Endodermal cell (in vitro differentiated cells): ENCODE data around the gene ARHGAP6. TPM values are rescaled to one million over a fixed set of nuclear protein-coding genes. Genes with fewer than 3 reads are reported as not detected.

Source experiments
- DNase-seq: peaks from one replicate; pipeline ENCODE4 v3.0.0-alpha.2; 2017
- H3K27ac ChIP-seq: 2 replicates; pipeline ENCODE4 v1.5.1; 2013; ENCODE audit warnings: mild to moderate bottlenecking, low read depth, low read length, moderate library complexity
- H3K27me3 ChIP-seq: 2 replicates; pipeline ENCODE4 v1.6.1; 2013; ENCODE audit warnings: mild to moderate bottlenecking, low read length, moderate library complexity; ENCODE audit not compliant: insufficient read depth, control insufficient read depth, poor library complexity, severe bottlenecking
- H3K36me3 ChIP-seq: 2 replicates; pipeline ENCODE4 v1.7.0; 2013; ENCODE audit warnings: mild to moderate bottlenecking, low read length, moderate library complexity; ENCODE audit not compliant: control insufficient read depth, insufficient read depth
- H3K4me1 ChIP-seq: one replicate; pipeline ENCODE4 v1.7.0; 2013; ENCODE audit warnings: low read length; ENCODE audit not compliant: control insufficient read depth, insufficient read depth
- H3K4me3 ChIP-seq: 2 replicates; pipeline ENCODE4 v1.5.1; 2013; ENCODE audit warnings: mild to moderate bottlenecking, low read length, moderate library complexity
- H3K9ac ChIP-seq: 2 replicates; pipeline ENCODE4 v1.6.1; 2013; ENCODE audit warnings: mild to moderate bottlenecking, low read length, moderate library complexity; ENCODE audit not compliant: poor library complexity, severe bottlenecking; ENCODE audit errors: extremely low read depth
- H3K9me3 ChIP-seq: 2 replicates; pipeline ENCODE4 v1.6.1; 2013; ENCODE audit warnings: mild to moderate bottlenecking, low read length, moderate library complexity; ENCODE audit not compliant: control insufficient read depth
- H3K27ac Mint-ChIP-seq: 2 replicates; pipeline ENCODE4 v1.8.0; 2020; ENCODE audit warnings: mixed read lengths
- H3K27me3 Mint-ChIP-seq: 2 replicates; pipeline ENCODE4 v1.8.0; 2021; ENCODE audit warnings: mild to moderate bottlenecking, mixed read lengths; ENCODE audit not compliant: insufficient read depth
- H3K36me3 Mint-ChIP-seq: 2 replicates; pipeline ENCODE4 v1.8.0; 2020; ENCODE audit warnings: low read depth, mixed read lengths
- H3K4me1 Mint-ChIP-seq: 2 replicates; pipeline ENCODE4 v1.8.0; 2020; ENCODE audit warnings: mixed read lengths
- H3K4me3 Mint-ChIP-seq: 2 replicates; pipeline ENCODE4 v1.8.0; 2020; ENCODE audit warnings: mild to moderate bottlenecking, moderate library complexity, mixed read lengths
- H3K9me3 Mint-ChIP-seq: 2 replicates; pipeline ENCODE4 v1.8.0; 2020; ENCODE audit warnings: mild to moderate bottlenecking, mixed read lengths
- WGBS, 2 experiments: methylation state at CpG; one replicate each; pipeline versions ENCODE4 v1.1.5 to v1.1.7; 2013; ENCODE audit warnings: missing lambda C conversion rate in 2 of 2, mixed read lengths in 1 of 2; ENCODE audit not compliant: insufficient coverage in 1 of 2, insufficient read length in 1 of 2; 5-methylcytosine and 5-hydroxymethylcytosine counted together
- total RNA-seq, 2 donors: library from RNA; stranded (reverse); fragmentation: NEBNext Ultra II Directional in 1 of 2; extraction: Animal tissue kit (Norgen Biotek cat#: 25700) in 1 of 2; gene quantifications; 2 replicates in 1 of 2; 3 replicates in 1 of 2; pipeline ENCODE4 v1.2.1, GENCODE V29; 2021
- TF ChIP-seq, protein P1 (sequence below): fragments of 200-600 bp; sonication (generic); conservative IDR thresholded peaks from 2 replicates; pipeline ENCODE4 v1.5.0; 2021; ENCODE audit warnings: antibody characterized with exemption, mild to moderate bottlenecking

ARHGAP6 gene
- total RNA-seq, 2 donors from 2014 or later = 0.48 to 0.73 TPM

DNA sequence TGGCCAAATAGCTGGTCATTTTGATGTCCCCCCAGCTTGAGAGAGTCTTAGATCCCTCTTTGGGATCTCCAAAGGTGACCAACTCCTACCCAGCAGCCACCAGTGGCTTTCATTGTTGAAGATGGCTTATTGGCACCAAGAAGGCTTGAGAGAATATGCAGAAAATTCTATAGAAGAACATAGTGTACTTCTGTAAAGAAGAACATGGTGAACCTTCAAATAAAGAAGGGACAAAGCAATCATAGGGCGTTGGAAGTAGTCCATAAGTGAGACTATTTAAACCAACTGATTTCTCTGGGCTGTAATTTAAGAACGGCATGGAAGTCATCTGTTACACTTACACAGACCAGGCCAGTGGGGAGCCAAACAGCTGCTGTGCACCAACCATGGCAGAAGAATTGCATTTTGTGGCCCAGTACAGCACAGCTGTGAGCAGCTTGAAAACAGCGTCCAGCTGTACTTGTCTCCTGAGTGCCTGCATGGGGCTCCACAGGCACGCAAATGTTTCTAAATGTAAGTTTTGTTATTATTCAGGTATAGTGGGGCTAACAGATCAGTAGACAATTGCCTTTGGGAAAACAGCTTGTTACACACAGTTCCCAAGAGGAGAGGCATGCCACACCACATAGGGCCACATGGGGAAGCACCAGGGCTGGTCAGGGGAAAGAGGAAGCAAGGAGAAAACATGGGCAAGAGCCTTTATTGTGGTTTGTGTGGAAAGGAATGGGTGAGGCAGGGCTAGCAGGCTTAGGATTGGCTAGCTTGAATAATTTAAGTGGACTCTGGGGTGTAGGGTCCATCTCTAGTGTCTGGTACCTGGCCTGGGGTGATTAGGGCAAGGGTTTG, 125.0 kb downstream of the ARHGAP6 start:
- Mint-ChIP-seq H3K4me1 (no peaks in the 10 kb centered on the region), H3K27me3 (peaks cover 27% of the 10 kb centered on the region), H3K9me3 (peaks cover 47% of the 10 kb centered on the region), H3K4me3 (no peak overlapping the region), H3K36me3 (no peaks in the 10 kb centered on the region), H3K27ac (no peak overlapping the region)
- H3K4me3 ChIP-seq = no peak overlapping the region
- no peaks in the 10 kb centered on the region for H3K4me1 ChIP-seq
- H3K27me3 ChIP-seq = peaks cover 8% of the 10 kb centered on the region
- H3K9me3 ChIP-seq = no peaks in the 10 kb centered on the region
- no peak overlapping the region for H3K27ac ChIP-seq
- TF ChIP-seq, protein P1, sequence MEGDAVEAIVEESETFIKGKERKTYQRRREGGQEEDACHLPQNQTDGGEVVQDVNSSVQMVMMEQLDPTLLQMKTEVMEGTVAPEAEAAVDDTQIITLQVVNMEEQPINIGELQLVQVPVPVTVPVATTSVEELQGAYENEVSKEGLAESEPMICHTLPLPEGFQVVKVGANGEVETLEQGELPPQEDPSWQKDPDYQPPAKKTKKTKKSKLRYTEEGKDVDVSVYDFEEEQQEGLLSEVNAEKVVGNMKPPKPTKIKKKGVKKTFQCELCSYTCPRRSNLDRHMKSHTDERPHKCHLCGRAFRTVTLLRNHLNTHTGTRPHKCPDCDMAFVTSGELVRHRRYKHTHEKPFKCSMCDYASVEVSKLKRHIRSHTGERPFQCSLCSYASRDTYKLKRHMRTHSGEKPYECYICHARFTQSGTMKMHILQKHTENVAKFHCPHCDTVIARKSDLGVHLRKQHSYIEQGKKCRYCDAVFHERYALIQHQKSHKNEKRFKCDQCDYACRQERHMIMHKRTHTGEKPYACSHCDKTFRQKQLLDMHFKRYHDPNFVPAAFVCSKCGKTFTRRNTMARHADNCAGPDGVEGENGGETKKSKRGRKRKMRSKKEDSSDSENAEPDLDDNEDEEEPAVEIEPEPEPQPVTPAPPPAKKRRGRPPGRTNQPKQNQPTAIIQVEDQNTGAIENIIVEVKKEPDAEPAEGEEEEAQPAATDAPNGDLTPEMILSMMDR = peak; percentile 50
- no peaks in the 10 kb centered on the region for H3K36me3 ChIP-seq
- 88 to 100% methylated on average over 2 to 4 of the region's 4 CpGs for WGBS, 2 experiments
- peak; percentile 44 for DNase-seq
- no peak overlapping the region for H3K9ac ChIP-seq

DNA sequence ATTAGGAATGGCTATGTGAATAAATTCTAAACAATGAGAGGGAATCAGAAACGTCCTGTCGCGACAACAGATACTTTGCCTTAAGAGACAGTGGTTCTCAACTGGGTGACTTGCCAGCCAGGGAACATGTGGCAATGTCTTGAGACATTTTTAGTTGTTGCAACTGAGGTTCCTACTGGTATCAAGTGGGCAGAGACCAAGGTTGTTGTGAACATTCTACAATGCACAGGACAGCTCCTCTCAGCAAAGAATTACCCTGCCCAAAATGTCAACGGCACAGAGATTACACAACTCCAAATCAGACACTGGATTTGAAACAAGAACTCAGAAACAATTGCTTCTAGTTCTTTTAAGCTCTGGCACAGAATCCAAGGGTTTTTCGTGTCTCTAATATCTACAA, 128.6 kb downstream of the ARHGAP6 start:
- Histone ChIP-seq H3K9ac (no peak overlapping the region), H3K36me3 (no peaks in the 10 kb centered on the region), H3K4me3 (no peak overlapping the region), H3K27me3 (peaks cover 8% of the 10 kb centered on the region), H3K27ac (no peak overlapping the region), H3K4me1 (no peaks in the 10 kb centered on the region), H3K9me3 (no peaks in the 10 kb centered on the region)
- Mint-ChIP-seq H3K4me3 (no peak overlapping the region), H3K27me3 (peaks cover 26% of the 10 kb centered on the region), H3K4me1 (no peaks in the 10 kb centered on the region), H3K36me3 (no peaks in the 10 kb centered on the region), H3K27ac (no peak overlapping the region), H3K9me3 (peaks cover 29% of the 10 kb centered on the region)
- DNase-seq = no peak
- WGBS, 2 experiments = 90 to 100% methylated on average over 1 to 5 of the region's 5 CpGs
- TF ChIP-seq, protein P1 = no peak

DNA sequence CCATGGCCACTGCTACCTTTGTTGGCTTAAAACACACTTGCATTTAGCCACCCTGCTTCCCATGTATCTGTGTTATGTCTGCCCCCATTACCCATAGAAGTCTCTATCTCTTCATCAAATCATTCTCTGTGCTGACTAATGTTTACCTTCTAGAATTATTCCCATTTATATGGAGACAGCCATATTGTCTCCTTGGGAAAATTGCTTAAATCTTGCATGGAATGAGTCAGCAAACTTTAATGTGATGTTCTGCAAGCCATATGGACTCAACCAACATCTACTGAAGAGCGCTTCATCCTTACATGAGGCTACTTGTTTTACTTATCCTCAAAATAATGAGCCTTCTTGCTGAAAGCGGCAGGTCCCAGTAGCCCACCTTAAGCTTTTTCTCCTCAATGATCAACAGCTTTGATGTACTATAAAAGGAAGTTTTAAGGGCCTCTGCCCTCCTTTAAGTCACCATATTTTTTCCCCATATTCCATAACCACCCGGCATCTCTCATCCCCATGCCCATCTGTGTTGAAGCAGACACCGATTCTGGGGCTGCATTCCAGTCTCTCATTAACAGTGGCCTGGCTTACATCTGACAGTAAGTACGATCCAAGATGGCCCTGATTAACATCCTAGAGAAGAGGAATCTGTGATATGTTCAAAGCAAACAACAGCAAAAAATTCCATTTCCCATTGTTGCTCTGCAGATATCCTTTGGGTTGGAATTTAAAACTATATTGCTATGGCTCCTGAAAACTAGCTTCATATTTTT, 130.4 kb downstream of the ARHGAP6 start:
- Histone ChIP-seq H3K9me3 (no peaks in the 10 kb centered on the region), H3K4me1 (no peaks in the 10 kb centered on the region), H3K9ac (no peak overlapping the region), H3K27me3 (peaks cover 8% of the 10 kb centered on the region), H3K27ac (no peak overlapping the region), H3K4me3 (no peak overlapping the region), H3K36me3 (no peaks in the 10 kb centered on the region)
- no peak for DNase-seq
- 86% methylated on average over 5 of the region's 5 CpGs; no CpG with 5 or more reads in 1 of the 2 experiments for WGBS, 2 experiments
- H3K27ac Mint-ChIP-seq = no peak overlapping the region
- H3K36me3 Mint-ChIP-seq = no peaks in the 10 kb centered on the region
- H3K4me1 Mint-ChIP-seq = no peaks in the 10 kb centered on the region
- H3K4me3 Mint-ChIP-seq = no peak overlapping the region
- peaks cover 19% of the 10 kb centered on the region for H3K27me3 Mint-ChIP-seq
- peaks cover 25% of the 10 kb centered on the region for H3K9me3 Mint-ChIP-seq
- TF ChIP-seq, protein P1 = no peak
